ENCODE results near the gene MEPCE. TPM values are rescaled to one million over a fixed set of nuclear protein-coding genes. Genes with fewer than 3 reads are reported as not detected.
"Not testable (repeated sequence)": the region's sequence is repeated elsewhere in the genome, so short reads cannot be mapped to it uniquely, and the experiment has no call there.

MEPCE gene
- total RNA-seq, 2 experiments from 2014 or later, result 52.6 to 57.0 TPM

- TF ChIP-seq CTCF (IDR thresholded peaks at IDR 0.05), result no peak
- H3K4me3 Mint-ChIP-seq, result peak overlapping the region; percentile 42
- no peak for ATAC-seq (ENCODE audit: poor library complexity)
- Histone ChIP-seq H3K9me3 (ENCODE audit: control insufficient read depth in 1 of 2, insufficient read depth in 1 of 2, low read length in 2 of 2) (no peaks in the 10 kb centered on the region), H3K27me3 (ENCODE audit: control insufficient read depth in 1 of 2, insufficient read depth in 2 of 2, low read length in 2 of 2) (no peaks in the 10 kb centered on the region), H3K4me3 (ENCODE audit: low read length) (no peak overlapping the region), H3K36me3 (ENCODE audit: insufficient read depth, low read length) (no peaks in the 10 kb centered on the region), H3K27ac (ENCODE audit: low read depth in 1 of 2, low read length in 2 of 2) (no peak overlapping the region), H3K4me1 (ENCODE audit: insufficient read depth, low read length) (peaks cover 34% of the 10 kb centered on the region)
- CTCF ChIA-PET, result interaction anchor here (0.6 to 1.9 kb wide), 2 partner anchors 42 to 191 kb away, joined by 4 to 6 read pairs; no protein-coding TSS in a partner anchor
- peaks cover 14% of the 10 kb centered on the region for H3K4me1 Mint-ChIP-seq (ENCODE audit: low read depth)
- intact Hi-C loops (cut with DNase I, micrococcal nuclease), result no loop called here
- no peaks in the 10 kb centered on the region for H3K36me3 Mint-ChIP-seq (ENCODE audit: low read depth)
- POLR2A ChIA-PET, result interaction anchor here (2.1 kb wide), 1 partner anchor 21 kb away, joined by 18 read pairs; the partner anchor contains the start of genes MEPCE and ZCWPW1
- no peak overlapping the region for H3K27ac Mint-ChIP-seq
- no peaks in the 10 kb centered on the region for H3K27me3 Mint-ChIP-seq
- H3K9me3 Mint-ChIP-seq, result no peaks in the 10 kb centered on the region
- peak in 1 of 14 experiments; percentile 8 for DNase-seq
Observed at GRCh38 chr7:100449190-100449795, 19.7 kb downstream of the MEPCE start.

- CTCF ChIA-PET, result no interaction called here
- intact Hi-C loops (cut with DNase I, micrococcal nuclease), result no loop called here
- no peak for TF ChIP-seq CTCF (IDR thresholded peaks at IDR 0.05)
Observed at GRCh38 chr7:100452513-100452912, 22.9 kb downstream of the MEPCE start.

GRCh38 chr7:100453854-100454253 is 24.2 kb downstream of the MEPCE start:
- ChIA-PET POLR2A (interaction anchor here (0.8 to 3.2 kb wide), 4 partner anchors 17 to 132 kb away, joined by 3 to 22 read pairs (median 10); partner anchors contain the start of genes FBXO24, LRCH4, MEPCE and PPP1R35), CTCF (interaction anchor here (0.6 to 1.0 kb wide), 2 partner anchors 46 to 242 kb away, joined by 3 to 4 read pairs; no protein-coding TSS in a partner anchor)
- H3K27ac Mint-ChIP-seq; H3K27ac ChIP-seq (ENCODE audit: low read depth in 1 of 2, low read length in 2 of 2); H3K27me3 ChIP-seq (ENCODE audit: control insufficient read depth in 1 of 2, insufficient read depth in 2 of 2, low read length in 2 of 2); intact Hi-C loops (cut with DNase I, micrococcal nuclease); H3K9me3 Mint-ChIP-seq; H3K4me3 Mint-ChIP-seq; H3K36me3 ChIP-seq (ENCODE audit: insufficient read depth, low read length); DNase-seq; ATAC-seq (ENCODE audit: poor library complexity); H3K4me3 ChIP-seq (ENCODE audit: low read length); H3K27me3 Mint-ChIP-seq; H3K36me3 Mint-ChIP-seq (ENCODE audit: low read depth); H3K9me3 ChIP-seq (ENCODE audit: control insufficient read depth in 1 of 2, insufficient read depth in 1 of 2, low read length in 2 of 2): not testable (repeated sequence)
- H3K4me1 Mint-ChIP-seq (ENCODE audit: low read depth), result peaks cover 23% of the 10 kb centered on the region
- H3K4me1 ChIP-seq (ENCODE audit: insufficient read depth, low read length), result peaks cover 27% of the 10 kb centered on the region

More at GRCh38 chr7:100452513-100452912, 22.9 kb downstream of the MEPCE start:
- Histone ChIP-seq H3K4me3 (ENCODE audit: low read length) (no peak overlapping the region), H3K4me1 (ENCODE audit: insufficient read depth, low read length) (peaks cover 27% of the 10 kb centered on the region), H3K27me3 (ENCODE audit: control insufficient read depth in 1 of 2, insufficient read depth in 2 of 2, low read length in 2 of 2) (no peaks in the 10 kb centered on the region), H3K36me3 (ENCODE audit: insufficient read depth, low read length) (peaks cover 5% of the 10 kb centered on the region), H3K27ac (ENCODE audit: low read depth in 1 of 2, low read length in 2 of 2) (no peak overlapping the region), H3K9me3 (ENCODE audit: control insufficient read depth in 1 of 2, insufficient read depth in 1 of 2, low read length in 2 of 2) (no peaks in the 10 kb centered on the region)
- Mint-ChIP-seq H3K4me3 (no peak overlapping the region), H3K9me3 (no peaks in the 10 kb centered on the region), H3K4me1 (ENCODE audit: low read depth) (peaks cover 23% of the 10 kb centered on the region), H3K36me3 (ENCODE audit: low read depth) (no peaks in the 10 kb centered on the region), H3K27ac (no peak overlapping the region), H3K27me3 (no peaks in the 10 kb centered on the region)
- ATAC-seq (ENCODE audit: poor library complexity) (no peak), DNase-seq (no peak)
- POLR2A ChIA-PET, result interaction anchor here (1.2 kb wide), 1 partner anchor 24 kb away, joined by 6 read pairs; the partner anchor contains the start of gene ZCWPW1
